ENCODE data around the gene UTS2. TPM values are rescaled to one million over a fixed set of nuclear protein-coding genes. Genes with fewer than 3 reads are reported as not detected.

UTS2 gene
- total RNA-seq (2014; rRNA removed; shearing (Covaris generic)) = 0.05 TPM in 1 of 2 replicates, not detected in the other

- no peak for DNase-seq (ENCODE audit: low read depth)
These were observed at the start of gene UTS2 for GRCh38 chr1:7852804-7853683. UTS2 (minus strand) TSS chr1:7853065; CDS start chr1:7853003, 62 bp downstream.

GRCh38 chr1:7899741-7900140 is 46.9 kb upstream of the UTS2 start:
- DNase-seq (ENCODE audit: low read depth) = peak; percentile 79

GRCh38 chr1:7898962-7899361 is 46.1 kb upstream of the UTS2 start:
- DNase-seq (ENCODE audit: low read depth) = no peak

- no peak for DNase-seq (ENCODE audit: low read depth)
These were observed 44.1 kb upstream of the UTS2 start for GRCh38 chr1:7896994-7897393.

GRCh38 chr1:7893529-7894180 is 40.8 kb upstream of the UTS2 start:
- DNase-seq (ENCODE audit: low read depth) = peak; percentile 90

- DNase-seq (ENCODE audit: low read depth) = no peak
These were observed 38.9 kb upstream of the UTS2 start for GRCh38 chr1:7891804-7892203.

GRCh38 chr1:7890853-7891252 is 38.0 kb upstream of the UTS2 start:
- no peak for DNase-seq (ENCODE audit: low read depth)

GRCh38 chr1:7888248-7889081 is 35.6 kb upstream of the UTS2 start:
- peak; percentile 61 for DNase-seq (ENCODE audit: low read depth)

- DNase-seq (ENCODE audit: low read depth) = peak; percentile 81
These were observed 33.5 kb upstream of the UTS2 start for GRCh38 chr1:7886405-7886745.

- DNase-seq (ENCODE audit: low read depth) = no peak
These were observed 32.9 kb upstream of the UTS2 start for GRCh38 chr1:7885513-7886404.

GRCh38 chr1:7884757-7885156 is 31.9 kb upstream of the UTS2 start:
- no peak for DNase-seq (ENCODE audit: low read depth)

- no peak for DNase-seq (ENCODE audit: low read depth)
These were observed 26.4 kb upstream of the UTS2 start for GRCh38 chr1:7879228-7879627.

GRCh38 chr1:7878027-7878426 is 25.2 kb upstream of the UTS2 start:
- no peak for DNase-seq (ENCODE audit: low read depth)

- no peak for DNase-seq (ENCODE audit: low read depth)
These were observed 21.2 kb upstream of the UTS2 start for GRCh38 chr1:7873801-7874795.

- no peak for DNase-seq (ENCODE audit: low read depth)
These were observed 18.3 kb upstream of the UTS2 start for GRCh38 chr1:7871136-7871535.

GRCh38 chr1:7869136-7869920 is 16.5 kb upstream of the UTS2 start:
- no peak for DNase-seq (ENCODE audit: low read depth)

- no peak for DNase-seq (ENCODE audit: low read depth)
These were observed 15.4 kb upstream of the UTS2 start for GRCh38 chr1:7868070-7868780.

- no peak for DNase-seq (ENCODE audit: low read depth)
These were observed 13.1 kb upstream of the UTS2 start for GRCh38 chr1:7865978-7866377.

All from M059J (cell line).